ENCODE measurements around the gene VSX2.
"Not testable (repeated sequence)": the region's sequence is repeated elsewhere in the genome, so short reads cannot be mapped to it uniquely, and the experiment has no call there.

Gene VSX2

GRCh38 chr14:74260525-74261233 lies 21.4 kb downstream of the VSX2 start:
- no peak for DNase-seq

DNA sequence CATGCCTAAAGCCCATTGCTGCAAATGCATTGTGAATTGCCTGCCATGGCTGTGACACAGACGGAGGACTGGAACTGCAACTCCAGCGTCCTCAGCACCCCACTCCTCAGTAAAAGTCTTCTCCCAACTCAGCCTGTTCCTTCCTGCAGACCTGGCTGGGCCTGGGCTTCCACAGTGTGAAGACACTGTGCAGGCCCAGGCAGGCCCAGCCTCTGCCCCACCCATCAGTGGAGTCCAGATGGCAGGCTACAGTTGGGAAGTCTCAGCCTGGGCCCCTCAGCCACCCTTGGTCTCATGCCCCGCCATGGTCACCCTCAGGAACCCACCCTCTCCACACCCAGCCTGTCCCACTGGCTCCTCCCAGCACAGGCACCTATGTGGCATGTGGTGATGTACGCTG lies 22.0 kb downstream of the VSX2 start:
- DNase-seq, result peak; percentile 45

DNA sequence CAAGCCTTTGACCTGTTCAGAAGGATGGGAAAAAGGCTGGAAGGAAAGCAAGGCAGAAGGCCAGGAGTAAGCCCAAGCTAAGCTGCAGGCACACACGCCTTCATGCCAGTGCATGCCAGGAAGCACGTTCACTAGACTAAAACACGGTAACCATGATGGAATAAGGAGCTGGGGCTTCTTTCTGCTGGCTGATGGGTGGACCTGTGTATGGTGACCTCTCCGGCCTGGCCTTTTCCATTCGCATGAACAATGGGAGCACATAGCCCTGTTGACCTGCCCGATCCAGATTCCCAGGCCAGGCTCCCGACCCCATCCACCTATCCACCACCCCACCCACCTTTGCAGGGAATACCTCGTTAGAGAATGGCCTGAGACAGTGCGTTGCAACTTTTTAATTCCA lies 22.8 kb downstream of the VSX2 start:
- no peak for DNase-seq

DNA sequence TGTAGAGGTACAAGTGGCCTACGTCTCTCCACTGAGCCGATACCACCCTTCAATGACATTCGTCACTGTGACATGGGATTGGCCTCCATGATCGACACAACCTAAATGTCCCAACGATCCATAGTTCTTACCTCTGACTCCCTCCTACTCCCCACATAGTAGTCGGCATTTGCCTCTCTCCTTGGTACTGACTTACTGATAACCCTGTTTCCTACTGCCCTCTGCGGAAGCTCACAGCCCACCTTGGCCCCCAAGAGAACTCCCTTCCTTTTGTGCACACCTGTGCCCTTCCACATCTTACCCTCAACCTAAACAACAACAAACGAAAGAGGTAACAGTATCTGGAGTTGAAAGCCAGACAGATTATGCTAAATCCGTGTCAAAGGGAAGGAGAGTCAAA lies 23.9 kb downstream of the VSX2 start:
- DNase-seq, result no peak

DNA sequence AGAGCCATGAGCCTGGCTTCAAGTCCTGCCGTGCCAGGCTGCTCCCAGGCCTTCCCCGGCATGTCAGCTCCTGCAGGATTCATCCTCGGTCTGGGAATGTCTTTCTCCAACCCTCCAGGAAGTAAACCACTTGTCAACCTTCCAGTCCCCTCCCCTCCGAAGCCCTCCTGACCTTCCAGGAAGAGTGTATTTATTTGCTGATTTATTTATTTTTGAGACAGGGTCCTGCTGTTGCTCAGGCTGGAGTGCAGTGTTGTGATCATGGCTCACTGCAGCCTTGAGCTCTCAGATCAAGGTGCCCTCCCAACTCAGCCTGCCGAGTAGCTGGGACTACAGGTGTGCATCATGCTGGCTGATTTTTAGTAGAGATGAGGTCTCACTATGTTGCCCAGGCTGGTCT lies 24.7 kb downstream of the VSX2 start:
- no peak for DNase-seq

GRCh38 chr14:74265301-74265965 lies 26.2 kb downstream of the VSX2 start:
- no peak for DNase-seq

GRCh38 chr14:74267588-74267987 lies 28.3 kb downstream of the VSX2 start:
- DNase-seq, result no peak

DNA sequence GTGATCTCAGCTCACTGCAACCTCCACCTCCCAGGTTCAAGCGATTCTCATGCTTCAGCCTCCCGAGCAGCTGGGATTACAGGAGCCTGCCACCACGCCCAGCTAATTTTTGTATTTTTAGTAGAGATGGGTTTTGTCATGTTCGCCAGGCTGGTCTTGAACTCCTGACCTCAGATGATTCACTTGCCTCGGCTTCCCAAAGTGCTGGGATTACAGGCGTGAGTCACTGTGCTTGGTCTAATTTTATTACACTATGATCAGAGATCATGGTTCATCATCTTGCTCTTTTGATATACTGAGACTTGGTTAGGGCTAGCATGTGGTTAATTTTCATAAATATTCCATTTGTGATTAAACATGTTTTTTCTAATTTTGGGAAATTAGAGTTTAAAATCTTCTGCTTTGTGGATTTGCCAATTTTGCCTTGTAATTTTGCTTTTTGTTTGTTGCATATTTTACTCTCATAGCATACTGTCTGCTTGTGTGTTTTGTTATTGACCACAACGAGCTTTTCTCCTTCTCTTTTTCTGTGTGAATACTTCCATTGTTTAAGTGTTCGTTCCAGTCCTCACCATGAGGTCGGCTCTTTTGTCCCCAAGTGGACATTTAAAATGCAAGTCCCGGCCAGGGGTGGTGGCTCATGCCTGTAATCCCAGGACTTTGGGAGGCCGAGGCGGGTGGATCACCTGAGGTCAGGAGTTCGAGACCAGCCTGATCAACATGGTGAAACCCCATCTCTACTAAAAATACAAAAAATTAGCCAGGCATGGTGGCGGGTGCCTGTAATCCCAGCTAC lies 31.3 kb downstream of the VSX2 start:
- not testable (repeated sequence) for DNase-seq

DNA sequence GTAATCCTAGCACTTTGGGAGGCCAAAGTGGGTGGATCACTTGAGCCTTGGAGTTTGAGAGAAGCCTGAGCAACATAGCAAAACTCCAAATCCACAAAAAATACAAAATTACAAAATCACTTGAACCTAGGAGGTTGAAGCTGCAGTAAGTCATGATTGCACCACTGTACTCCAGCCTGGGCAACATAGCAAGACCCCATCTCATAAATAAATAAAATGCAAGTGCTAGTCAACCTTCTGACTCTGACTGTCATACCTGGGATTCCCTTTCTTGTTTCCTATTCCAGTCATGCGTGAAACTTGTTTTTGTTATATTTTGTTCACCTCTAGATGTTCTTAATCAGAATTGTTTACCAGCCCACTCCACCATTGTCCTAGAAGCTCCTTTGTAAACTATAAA lies 32.1 kb downstream of the VSX2 start:
- DNase-seq, result no peak

GRCh38 chr14:74275241-74275841 lies 36.1 kb downstream of the VSX2 start:
- DNase-seq, result peak; percentile 99

- DNase-seq, result no peak
Observed at GRCh38 chr14:74278080-74278479, 38.8 kb downstream of the VSX2 start.

DNA sequence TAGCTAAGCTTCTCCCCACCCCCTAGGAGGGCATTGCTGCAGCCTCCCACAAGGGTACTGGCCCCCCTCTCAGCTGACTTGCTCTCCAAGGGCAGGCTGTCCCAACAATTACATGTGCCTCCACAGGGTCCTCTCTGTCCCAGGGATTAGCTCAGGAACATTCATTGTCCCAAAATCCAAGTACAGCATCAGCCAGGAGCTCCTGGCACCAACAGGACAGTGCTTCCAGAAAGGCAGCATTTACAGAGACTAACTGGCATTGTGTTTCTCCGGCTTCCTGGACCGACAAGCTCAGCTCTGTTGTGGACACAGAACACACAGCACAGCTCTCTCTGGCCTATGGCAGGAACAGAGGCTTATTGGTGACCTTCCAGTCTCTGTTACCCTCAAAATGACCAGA lies 41.8 kb downstream of the VSX2 start:
- DNase-seq, result no peak

DNA sequence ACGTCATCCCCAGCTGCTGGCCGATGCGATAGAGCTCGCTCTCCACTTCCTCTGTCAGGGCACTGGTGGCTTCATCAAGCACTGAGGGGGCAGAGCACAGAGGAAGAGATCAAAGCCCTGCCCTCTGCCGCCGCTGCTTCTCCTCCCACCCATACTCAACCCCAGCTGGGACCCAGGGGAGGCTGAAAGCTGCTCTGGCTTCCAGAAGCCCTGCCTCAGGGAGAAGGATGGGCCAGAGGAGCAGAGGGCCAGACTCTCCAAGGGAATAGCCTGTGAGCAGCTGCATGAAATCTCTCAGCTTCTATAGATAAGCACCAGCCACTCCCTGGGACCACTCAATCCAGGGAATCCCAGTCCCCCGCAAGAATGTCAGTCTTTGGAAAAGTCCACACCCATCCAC lies 47.5 kb downstream of the VSX2 start:
- no peak for DNase-seq

- DNase-seq, result no peak
Observed at GRCh38 chr14:74289801-74290200, 50.6 kb downstream of the VSX2 start.

GRCh38 chr14:74290415-74290814 lies 51.2 kb downstream of the VSX2 start:
- DNase-seq, result peak; percentile 24

- no peak for DNase-seq
Observed at GRCh38 chr14:74292061-74292460, 52.8 kb downstream of the VSX2 start.

DNA sequence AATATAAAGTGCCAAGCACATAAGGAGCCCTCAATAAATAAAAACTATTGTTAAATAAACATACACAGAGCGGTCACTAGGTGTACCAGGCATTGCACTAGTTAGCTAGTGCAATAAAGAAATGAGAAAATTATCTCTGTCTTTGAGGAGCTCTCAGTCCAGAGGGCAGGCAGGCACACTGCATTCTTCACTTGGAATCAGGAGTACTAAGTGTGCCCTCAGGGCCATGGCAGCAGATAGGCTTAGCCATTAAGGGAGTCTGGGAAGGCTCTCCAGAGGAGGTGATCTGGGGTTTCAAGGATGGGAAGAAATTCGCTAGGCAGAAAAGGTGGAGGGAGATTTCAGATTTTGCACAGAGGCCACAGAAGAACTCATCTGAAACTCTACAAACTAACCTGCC lies 54.4 kb downstream of the VSX2 start:
- DNase-seq, result no peak

- DNase-seq, result no peak
Observed at GRCh38 chr14:74296037-74296467, 56.8 kb downstream of the VSX2 start.

DNA sequence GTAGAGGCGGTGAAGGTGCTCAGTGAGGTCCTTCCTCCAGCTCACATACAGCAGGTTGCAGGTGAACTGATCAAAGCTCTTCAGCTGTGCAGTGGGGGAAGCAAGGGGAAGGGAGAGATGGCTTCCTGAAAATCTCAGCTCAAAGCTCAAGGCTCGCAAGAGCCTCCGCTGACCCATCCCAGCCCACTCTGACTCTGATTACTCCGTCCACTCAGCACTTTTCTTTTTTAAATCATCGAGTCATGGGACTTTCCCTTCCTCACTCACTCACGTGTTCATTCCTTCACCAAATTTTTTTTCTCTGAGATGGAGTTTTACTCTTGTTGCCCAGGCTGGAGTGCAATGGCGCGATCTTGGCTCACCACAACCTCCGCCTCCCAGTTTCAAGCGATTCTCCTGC lies 58.7 kb downstream of the VSX2 start:
- DNase-seq, result no peak

GRCh38 chr14:74299061-74299545 lies 59.9 kb downstream of the VSX2 start:
- no peak for DNase-seq

- DNase-seq, result no peak
Observed at GRCh38 chr14:74301594-74302151, 62.4 kb downstream of the VSX2 start.

DNA sequence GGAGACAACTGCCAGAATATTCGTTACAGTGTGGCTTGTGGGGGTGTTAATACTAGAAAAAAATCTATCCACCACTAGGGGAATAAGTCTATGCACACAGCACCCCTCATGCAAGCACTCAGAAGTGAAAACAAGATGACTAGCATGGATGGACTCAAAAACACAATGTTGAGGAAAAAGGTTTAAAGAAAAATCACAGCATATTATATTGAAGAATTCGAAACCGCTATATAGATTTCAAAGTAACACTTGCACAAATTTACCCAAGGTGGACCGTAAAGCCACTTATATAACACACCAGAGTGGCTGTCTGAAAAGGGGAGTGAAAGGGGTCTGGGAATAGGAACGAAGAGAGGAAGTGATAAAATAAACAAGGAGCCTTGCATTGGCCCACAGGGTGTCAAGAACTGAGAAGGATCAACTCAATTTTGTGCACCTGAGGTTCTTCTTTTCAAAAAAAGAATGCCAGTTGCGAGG lies 62.9 kb downstream of the VSX2 start:
- DNase-seq, result peak; percentile 39
